Calu3 (cell line): ENCODE data around the gene OR1E2. TPM values are rescaled to one million over a fixed set of nuclear protein-coding genes. Genes with fewer than 3 reads are reported as not detected.

Experiments
- BruUV-seq: library from RNA; stranded (reverse); fragments of 400-500 nt; replicated peaks from 2 replicates; lab custom pipeline; 2021; lab: Mats Ljungman, UMichigan
- CTCF ChIA-PET: fragments of 300-600 bp; sonication (Branson Sonifier 250); formaldehyde crosslinking; loops from one replicate; lab custom pipeline; 2022; ENCODE audit warnings: antibody characterized with exemption; lab: Charles Lee
- DNase-seq: peaks from one replicate; pipeline ENCODE4 v3.0.0; 2022
- H3K27ac Mint-ChIP-seq: one replicate; pipeline ENCODE4 v1.8.0; 2022; ENCODE audit warnings: mixed read lengths; ENCODE audit not compliant: unreplicated experiment
- H3K27me3 Mint-ChIP-seq: one replicate; pipeline ENCODE4 v1.8.0; 2022; ENCODE audit warnings: mixed read lengths; ENCODE audit not compliant: unreplicated experiment
- H3K36me3 Mint-ChIP-seq: one replicate; pipeline ENCODE4 v1.8.0; 2022; ENCODE audit warnings: mild to moderate bottlenecking, moderate library complexity, mixed read lengths; ENCODE audit not compliant: insufficient read depth, unreplicated experiment
- H3K4me1 Mint-ChIP-seq: one replicate; pipeline ENCODE4 v1.8.0; 2022; ENCODE audit warnings: mild to moderate bottlenecking, low read depth, mixed read lengths; ENCODE audit not compliant: unreplicated experiment
- H3K4me3 Mint-ChIP-seq: one replicate; pipeline ENCODE4 v1.8.0; 2022; ENCODE audit warnings: mild to moderate bottlenecking, low read depth, moderate library complexity, mixed read lengths; ENCODE audit not compliant: unreplicated experiment
- H3K9me3 Mint-ChIP-seq: one replicate; pipeline ENCODE4 v1.8.0; 2022; ENCODE audit warnings: low read depth, mixed read lengths; ENCODE audit not compliant: unreplicated experiment
- intact Hi-C: fragments of 100-400 bp; cut with micrococcal nuclease; formaldehyde crosslinking; loops from one replicate; pipeline ENCODE4 v1.10.0; 2022; ENCODE audit not compliant: unreplicated experiment
- total RNA-seq: library from RNA; stranded (reverse); gene quantifications from 2 replicates; pipeline ENCODE4 v1.2.3, GENCODE V29; 2022
- TF ChIP-seq, protein P1 (sequence below): fragments of 200-600 bp; IDR thresholded peaks from one replicate; pipeline ENCODE4 v1.8.0; 2022; ENCODE audit warnings: antibody characterized with exemption; ENCODE audit not compliant: unreplicated experiment

Gene OR1E2
- total RNA-seq, 1 experiment from 2014 or later, result not detected

DNA sequence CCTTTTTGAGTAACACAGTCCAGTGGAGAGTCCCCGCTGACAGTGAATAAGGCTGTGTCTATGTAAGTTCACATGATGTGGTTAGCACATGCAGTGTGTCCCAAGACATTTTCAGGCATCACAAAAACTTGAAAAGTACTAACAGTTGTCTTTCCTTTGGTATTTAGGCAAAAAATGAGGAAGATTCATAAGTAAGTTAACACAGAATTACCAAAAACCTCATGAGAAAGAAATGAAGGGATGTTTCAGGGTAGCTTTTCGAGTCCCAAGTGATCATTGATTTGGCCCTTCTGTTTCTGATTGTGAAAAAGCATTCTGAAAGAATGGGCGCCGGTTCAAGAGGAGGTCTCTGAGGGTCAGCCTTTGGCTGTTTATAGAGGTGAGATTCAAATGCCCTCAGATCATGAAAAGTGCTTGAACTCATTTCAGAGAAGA lies 41.6 kb upstream of the OR1E2 start:
- H3K4me1 Mint-ChIP-seq, result peaks cover 13% of the 10 kb centered on the region
- no peak overlapping the region for H3K4me3 Mint-ChIP-seq
- intact Hi-C loops, result no loop called here
- H3K27me3 Mint-ChIP-seq, result peaks cover 21% of the 10 kb centered on the region
- no peak overlapping the region for H3K27ac Mint-ChIP-seq
- DNase-seq, result no peak
- BruUV-seq, result no TSS peak
- TF ChIP-seq, protein P1, sequence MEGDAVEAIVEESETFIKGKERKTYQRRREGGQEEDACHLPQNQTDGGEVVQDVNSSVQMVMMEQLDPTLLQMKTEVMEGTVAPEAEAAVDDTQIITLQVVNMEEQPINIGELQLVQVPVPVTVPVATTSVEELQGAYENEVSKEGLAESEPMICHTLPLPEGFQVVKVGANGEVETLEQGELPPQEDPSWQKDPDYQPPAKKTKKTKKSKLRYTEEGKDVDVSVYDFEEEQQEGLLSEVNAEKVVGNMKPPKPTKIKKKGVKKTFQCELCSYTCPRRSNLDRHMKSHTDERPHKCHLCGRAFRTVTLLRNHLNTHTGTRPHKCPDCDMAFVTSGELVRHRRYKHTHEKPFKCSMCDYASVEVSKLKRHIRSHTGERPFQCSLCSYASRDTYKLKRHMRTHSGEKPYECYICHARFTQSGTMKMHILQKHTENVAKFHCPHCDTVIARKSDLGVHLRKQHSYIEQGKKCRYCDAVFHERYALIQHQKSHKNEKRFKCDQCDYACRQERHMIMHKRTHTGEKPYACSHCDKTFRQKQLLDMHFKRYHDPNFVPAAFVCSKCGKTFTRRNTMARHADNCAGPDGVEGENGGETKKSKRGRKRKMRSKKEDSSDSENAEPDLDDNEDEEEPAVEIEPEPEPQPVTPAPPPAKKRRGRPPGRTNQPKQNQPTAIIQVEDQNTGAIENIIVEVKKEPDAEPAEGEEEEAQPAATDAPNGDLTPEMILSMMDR, result no peak
- no peaks in the 10 kb centered on the region for H3K36me3 Mint-ChIP-seq
- H3K9me3 Mint-ChIP-seq, result no peaks in the 10 kb centered on the region
- CTCF ChIA-PET, result no interaction called here

DNA sequence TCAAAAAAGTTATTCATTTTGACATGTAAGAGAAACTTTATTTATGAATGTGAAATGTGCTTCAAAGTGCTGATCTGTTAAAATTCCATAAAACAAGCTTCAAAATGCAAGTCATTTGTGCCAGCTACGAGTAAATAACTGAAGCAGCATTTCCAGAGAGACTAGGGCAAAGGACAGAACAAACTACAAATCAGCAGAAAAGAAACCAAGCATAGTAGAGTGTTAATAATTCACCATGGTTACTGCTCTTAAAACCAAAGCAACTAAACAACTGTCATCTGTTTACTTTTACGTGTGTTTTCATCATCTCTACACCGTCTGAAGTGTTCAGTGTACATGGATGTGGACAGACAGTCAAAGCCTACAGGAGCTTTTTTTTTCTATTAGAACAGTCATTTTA lies 40.6 kb upstream of the OR1E2 start:
- peaks cover 11% of the 10 kb centered on the region for H3K27me3 Mint-ChIP-seq
- TF ChIP-seq, protein P1, result no peak
- no peak overlapping the region for H3K4me3 Mint-ChIP-seq
- intact Hi-C loops, result no loop called here
- H3K4me1 Mint-ChIP-seq, result peaks cover 13% of the 10 kb centered on the region
- H3K27ac Mint-ChIP-seq, result no peak overlapping the region
- H3K36me3 Mint-ChIP-seq, result no peaks in the 10 kb centered on the region
- CTCF ChIA-PET, result no interaction called here
- DNase-seq, result no peak
- H3K9me3 Mint-ChIP-seq, result no peaks in the 10 kb centered on the region
- BruUV-seq, result no TSS peak

DNA sequence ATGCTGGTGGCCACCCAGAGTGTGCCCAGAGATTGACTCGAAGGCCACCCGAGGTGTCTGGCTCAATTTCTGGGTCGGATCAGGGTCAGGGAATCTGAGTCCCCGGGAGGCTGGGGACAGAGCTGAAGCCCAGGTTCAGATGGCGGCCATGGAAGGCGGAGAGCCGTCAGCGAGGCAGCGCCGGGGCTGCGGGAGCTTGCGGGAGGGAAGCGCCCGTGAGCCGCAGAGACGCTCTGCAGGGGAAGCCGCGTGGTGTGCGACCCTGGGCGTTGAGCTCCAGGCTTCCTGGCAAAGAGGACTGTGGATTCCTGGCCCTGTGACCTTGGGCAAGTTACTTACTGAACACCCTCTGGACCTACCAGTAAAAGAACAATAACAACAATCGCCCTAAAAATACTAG lies 38.5 kb upstream of the OR1E2 start:
- Mint-ChIP-seq H3K27ac (no peak overlapping the region), H3K4me1 (peaks cover 13% of the 10 kb centered on the region), H3K27me3 (no peaks in the 10 kb centered on the region), H3K4me3 (no peak overlapping the region), H3K36me3 (no peaks in the 10 kb centered on the region), H3K9me3 (no peaks in the 10 kb centered on the region)
- TF ChIP-seq, protein P1, result no peak
- intact Hi-C loops, result no loop called here
- CTCF ChIA-PET, result no interaction called here
- BruUV-seq, result no TSS peak
- no peak for DNase-seq

DNA sequence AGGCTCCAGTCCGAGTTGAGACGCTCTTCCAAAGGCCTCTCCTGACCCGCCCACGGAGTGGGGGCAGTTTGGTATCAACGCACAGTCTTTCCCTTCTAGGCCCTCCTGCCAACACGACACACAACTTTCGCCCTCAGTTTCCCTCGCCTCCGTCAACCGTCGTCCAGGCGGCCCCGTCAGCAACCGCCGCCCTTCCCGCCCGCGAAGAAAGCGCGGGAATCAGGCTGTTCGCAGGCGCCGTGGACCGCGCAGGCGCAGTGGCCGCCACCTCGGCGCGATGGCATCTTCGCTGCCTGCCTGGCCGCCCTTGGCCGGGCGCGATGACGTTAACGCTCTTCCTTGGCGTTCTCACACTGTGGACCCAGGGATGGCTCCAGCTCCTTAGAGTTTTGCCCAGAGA lies 38.0 kb upstream of the OR1E2 start, which contains the start of gene SPATA22:
SPATA22 (minus strand) TSS at position 221 of the 400 bp plus-strand sequence. CDS start 2,494 bp downstream, outside the sequence.
- Mint-ChIP-seq H3K36me3 (no peaks in the 10 kb centered on the region), H3K27me3 (no peaks in the 10 kb centered on the region), H3K9me3 (no peaks in the 10 kb centered on the region), H3K4me3 (no peak within 1 kb of the TSS), H3K4me1 (peaks cover 13% of the 10 kb centered on the region), H3K27ac (no peak within 1 kb of the TSS)
- TF ChIP-seq, protein P1, result no peak
- DNase-seq, result no peak
- intact Hi-C loops, result no loop called here
- no TSS peak for BruUV-seq
- CTCF ChIA-PET, result no interaction called here
